ENCODE results near the gene GPN1. TPM values are rescaled to one million over a fixed set of nuclear protein-coding genes. Genes with fewer than 3 reads are reported as not detected.

GPN1 gene
- total and polyA plus RNA-seq, 3 donors from 2014 or later: 28.8 to 77.5 (median 29.3) TPM

DNA sequence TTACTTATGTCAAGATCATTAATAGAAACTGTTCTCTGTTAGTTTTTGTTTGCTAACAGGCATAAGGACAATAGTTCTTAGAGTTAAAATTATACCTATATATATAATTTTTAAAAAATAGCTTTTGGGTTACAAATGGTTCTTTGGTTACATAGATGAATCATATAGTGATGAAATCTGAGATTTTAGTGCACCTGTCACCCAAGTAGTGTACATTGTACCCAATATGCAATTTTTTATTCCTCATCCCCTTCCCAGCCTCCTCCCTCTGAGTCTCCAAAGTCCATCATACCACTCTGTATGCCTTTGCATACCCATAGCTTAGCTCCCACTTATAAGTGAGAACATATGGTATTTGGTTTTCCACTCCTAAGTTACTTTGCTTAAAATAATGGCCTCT lies 61.2 kb downstream of the GPN1 start:
- H3K36me3 ChIP-seq (ENCODE audit: low read depth, missing control alignments): peaks cover 3% of the 10 kb centered on the region

DNA sequence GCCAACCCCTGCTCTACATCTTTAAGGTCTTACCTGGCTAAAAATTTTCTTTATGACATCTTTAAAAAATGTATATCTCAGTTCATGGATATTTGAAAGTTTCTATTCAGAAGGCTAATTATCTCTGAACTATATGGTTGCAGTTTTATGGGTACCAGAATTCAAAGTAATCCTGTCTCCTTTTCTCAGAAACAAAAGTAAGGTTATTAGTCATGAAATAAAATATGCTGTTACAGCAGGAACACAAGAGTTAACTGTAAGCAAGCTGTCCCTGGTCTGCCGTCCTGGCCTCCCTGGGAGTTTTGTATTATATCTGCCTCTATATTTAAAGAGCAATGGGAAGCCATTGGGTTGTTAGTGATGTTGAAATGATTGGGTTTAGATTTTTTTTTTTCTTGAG lies 68.8 kb downstream of the GPN1 start:
- Histone ChIP-seq H3K9me3 (no peaks in the 10 kb centered on the region), H3K36me3 (ENCODE audit: low read depth, missing control alignments) (no peaks in the 10 kb centered on the region), H3K4me3 (no peak overlapping the region), H3K4me1 (no peaks in the 10 kb centered on the region), H3K27ac (no peak overlapping the region), H3K27me3 (no peaks in the 10 kb centered on the region)
- WGBS, 2 donors: 68 to 79% methylated on average over 1 of the region's 1 CpG
- DNase-seq: no peak
- TF ChIP-seq, protein P1, sequence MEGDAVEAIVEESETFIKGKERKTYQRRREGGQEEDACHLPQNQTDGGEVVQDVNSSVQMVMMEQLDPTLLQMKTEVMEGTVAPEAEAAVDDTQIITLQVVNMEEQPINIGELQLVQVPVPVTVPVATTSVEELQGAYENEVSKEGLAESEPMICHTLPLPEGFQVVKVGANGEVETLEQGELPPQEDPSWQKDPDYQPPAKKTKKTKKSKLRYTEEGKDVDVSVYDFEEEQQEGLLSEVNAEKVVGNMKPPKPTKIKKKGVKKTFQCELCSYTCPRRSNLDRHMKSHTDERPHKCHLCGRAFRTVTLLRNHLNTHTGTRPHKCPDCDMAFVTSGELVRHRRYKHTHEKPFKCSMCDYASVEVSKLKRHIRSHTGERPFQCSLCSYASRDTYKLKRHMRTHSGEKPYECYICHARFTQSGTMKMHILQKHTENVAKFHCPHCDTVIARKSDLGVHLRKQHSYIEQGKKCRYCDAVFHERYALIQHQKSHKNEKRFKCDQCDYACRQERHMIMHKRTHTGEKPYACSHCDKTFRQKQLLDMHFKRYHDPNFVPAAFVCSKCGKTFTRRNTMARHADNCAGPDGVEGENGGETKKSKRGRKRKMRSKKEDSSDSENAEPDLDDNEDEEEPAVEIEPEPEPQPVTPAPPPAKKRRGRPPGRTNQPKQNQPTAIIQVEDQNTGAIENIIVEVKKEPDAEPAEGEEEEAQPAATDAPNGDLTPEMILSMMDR (IDR thresholded peaks at IDR 0.05): no peak
- no peak for TF ChIP-seq POLR2A (IDR thresholded peaks at IDR 0.05)
- intact Hi-C loops (cut with DNase I; ENCODE audit: low total_unique reads): no loop called here

More for the DNA sequence above, 61.2 kb downstream of the GPN1 start:
- no peak overlapping the region for H3K4me3 ChIP-seq
- H3K27ac ChIP-seq: no peak overlapping the region
- H3K9me3 ChIP-seq: no peaks in the 10 kb centered on the region
- no peaks in the 10 kb centered on the region for H3K27me3 ChIP-seq
- no peak for DNase-seq
- no peaks in the 10 kb centered on the region for H3K4me1 ChIP-seq
- intact Hi-C loops (cut with DNase I; ENCODE audit: low total_unique reads): no loop called here
- no peak for TF ChIP-seq POLR2A (IDR thresholded peaks at IDR 0.05)
- TF ChIP-seq, protein P1 (IDR thresholded peaks at IDR 0.05): no peak

Small RNA genes lying within 50 kb of the gene (small RNA-seq; reads per million reads assigned to genes)
- 0 reads per million in 2 donors for gene RF00340

Other genes starting within 250 kb of the GPN1 start
- 10 to 100 TPM; 26.7 to 39.4 TPM for gene ZNF513, start 248.3 kb upstream of the GPN1 start, total RNA-seq
- 39.8 TPM for gene ZNF513, start 248.3 kb upstream of the GPN1 start, polyA plus RNA-seq (ENCODE audit: insufficient read depth, low read depth, low replicate concordance)
- 100 to 1,000 TPM; 163 to 245 TPM for gene PPM1G, start 219.5 kb upstream of the GPN1 start, total RNA-seq
- 569 TPM for gene PPM1G, start 219.5 kb upstream of the GPN1 start, polyA plus RNA-seq (ENCODE audit: insufficient read depth, low read depth, low replicate concordance)
- 100 to 1,000 TPM; 112 to 139 TPM for gene NRBP1, start 200.4 kb upstream of the GPN1 start, total RNA-seq
- gene NRBP1, start 200.4 kb upstream of the GPN1 start, polyA plus RNA-seq (ENCODE audit: insufficient read depth, low read depth, low replicate concordance): 191 TPM
- gene KRTCAP3, start 186.7 kb upstream of the GPN1 start, total RNA-seq: 1 to 10 TPM; 4.3 to 6.8 TPM
- 5.1 TPM for gene KRTCAP3, start 186.7 kb upstream of the GPN1 start, polyA plus RNA-seq (ENCODE audit: insufficient read depth, low read depth, low replicate concordance)
- 100 to 1,000 TPM in 1 of 2 donors, 10 to 100 TPM in 1; 76.4 to 133 TPM for gene IFT172, start 139.3 kb upstream of the GPN1 start, total RNA-seq
- 151 TPM for gene IFT172, start 139.3 kb upstream of the GPN1 start, polyA plus RNA-seq (ENCODE audit: insufficient read depth, low read depth, low replicate concordance)
- 10 to 100 TPM; 23.5 to 39.2 TPM for gene FNDC4, start 133.8 kb upstream of the GPN1 start, total RNA-seq
- gene FNDC4, start 133.8 kb upstream of the GPN1 start, polyA plus RNA-seq (ENCODE audit: insufficient read depth, low read depth, low replicate concordance): 35.9 TPM
- 1 to 10 TPM; 2.3 to 3.3 TPM for gene GCKR, start 132.2 kb upstream of the GPN1 start, total RNA-seq
- gene GCKR, start 132.2 kb upstream of the GPN1 start, polyA plus RNA-seq (ENCODE audit: insufficient read depth, low read depth, low replicate concordance): 4.9 TPM
- gene ZNF512, start 46.0 kb upstream of the GPN1 start, total RNA-seq: 10 to 100 TPM; 60.6 to 64.9 TPM
- 33.6 TPM for gene ZNF512, start 46.0 kb upstream of the GPN1 start, polyA plus RNA-seq (ENCODE audit: insufficient read depth, low read depth, low replicate concordance)
- gene CCDC121, start within 50 bp of the GPN1 start, total RNA-seq: 10 to 100 TPM; 10.2 to 20.2 TPM
- 40.5 TPM for gene CCDC121, start within 50 bp of the GPN1 start, polyA plus RNA-seq (ENCODE audit: insufficient read depth, low read depth, low replicate concordance)
- gene SUPT7L, start 34.6 kb downstream of the GPN1 start, total RNA-seq: 10 to 100 TPM; 39.3 to 39.9 TPM
- gene SUPT7L, start 34.6 kb downstream of the GPN1 start, polyA plus RNA-seq (ENCODE audit: insufficient read depth, low read depth, low replicate concordance): 40.4 TPM
- gene SLC4A1AP, start 34.8 kb downstream of the GPN1 start, total RNA-seq: 10 to 100 TPM; 55.3 to 56.5 TPM
- 60.5 TPM for gene SLC4A1AP, start 34.8 kb downstream of the GPN1 start, polyA plus RNA-seq (ENCODE audit: insufficient read depth, low read depth, low replicate concordance)
- gene MRPL33, start 142.7 kb downstream of the GPN1 start, total RNA-seq: 100 to 1,000 TPM; 142 to 175 TPM
- 204 TPM for gene MRPL33, start 142.7 kb downstream of the GPN1 start, polyA plus RNA-seq (ENCODE audit: insufficient read depth, low read depth, low replicate concordance)